ENCODE results near the gene ANKRD28.

Gene ANKRD28

GRCh38 chr3:15659254-15659975, 138.4 kb downstream of the ANKRD28 start:
- DNase-seq = no peak

DNA sequence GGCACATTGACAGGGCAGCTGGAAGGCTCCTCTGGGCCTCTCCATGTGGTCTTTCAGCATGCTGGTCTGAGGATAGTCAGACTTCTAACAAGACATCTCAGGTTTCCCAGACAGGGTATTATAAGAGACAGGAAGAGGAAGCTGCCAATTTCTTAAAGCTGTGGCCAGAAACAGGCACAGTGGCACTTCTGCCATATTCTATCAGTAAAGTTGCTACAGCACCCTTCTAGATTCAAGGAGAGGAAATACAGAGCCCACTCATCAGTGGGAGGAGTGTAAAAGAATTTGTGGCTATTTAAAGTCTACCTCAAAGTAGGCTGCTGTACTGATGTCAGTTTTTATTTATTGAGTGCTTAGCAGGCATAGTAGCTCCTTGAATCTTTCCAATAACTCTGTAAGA, 140.8 kb downstream of the ANKRD28 start:
- DNase-seq = no peak

DNA sequence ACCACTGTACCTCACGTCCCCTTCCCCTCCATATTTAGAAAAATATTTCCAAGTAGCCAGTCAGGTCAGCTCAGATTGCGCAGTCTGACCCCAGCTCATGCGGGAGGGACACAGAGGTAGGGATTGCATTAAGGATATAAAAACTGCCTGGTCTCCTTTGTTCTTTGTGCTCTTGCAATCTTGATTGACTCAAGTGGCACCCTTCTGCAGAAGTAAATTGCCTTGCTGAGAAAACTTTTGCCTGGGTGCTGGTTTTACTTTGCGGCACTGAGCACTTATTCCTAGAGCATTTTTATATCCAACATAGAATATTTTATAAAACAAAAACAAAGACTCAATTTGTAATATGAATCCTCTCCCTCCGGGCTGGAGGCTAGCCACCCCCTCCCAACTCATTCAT, 141.4 kb downstream of the ANKRD28 start:
- no peak for DNase-seq

DNA sequence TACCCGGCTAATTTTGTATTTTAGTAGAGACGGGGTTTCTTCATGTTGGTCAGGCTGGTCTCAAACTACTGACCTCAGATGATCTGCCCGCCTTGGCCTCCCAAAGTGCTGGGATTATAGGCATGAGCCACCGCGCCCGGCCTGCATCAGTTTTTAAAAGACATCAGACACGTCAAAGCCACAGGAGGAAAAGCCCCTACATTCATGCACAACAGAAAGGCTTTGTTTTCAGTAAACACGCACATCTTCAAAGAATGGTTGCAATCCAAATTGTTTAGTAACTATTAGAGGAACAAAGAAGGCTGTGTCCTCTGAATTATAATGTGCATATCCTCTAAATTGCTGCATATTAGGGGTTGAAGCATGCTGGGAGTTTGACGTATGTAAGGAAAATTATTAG, 142.9 kb downstream of the ANKRD28 start:
- DNase-seq = no peak

DNA sequence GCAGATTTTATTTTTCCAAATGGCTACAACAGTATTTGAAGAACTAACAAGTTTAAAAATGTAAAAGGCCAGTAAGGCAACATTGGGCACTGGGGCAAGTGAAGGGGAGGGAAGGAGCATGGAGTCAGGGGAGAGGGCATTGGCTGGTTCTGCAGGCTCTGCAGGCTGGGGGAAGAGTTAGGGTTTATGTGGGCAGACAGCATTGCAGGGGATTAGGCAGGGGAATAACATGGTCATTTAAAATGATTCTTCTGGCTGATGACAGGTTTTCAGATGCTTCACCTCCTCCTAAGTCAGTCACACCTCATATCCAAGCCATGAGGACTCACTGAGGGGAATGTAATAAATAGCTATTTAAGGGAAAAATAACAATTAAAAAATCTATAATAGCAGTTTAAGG, 143.7 kb downstream of the ANKRD28 start:
- no peak for DNase-seq

- no peak for DNase-seq
These were observed 144.5 kb downstream of the ANKRD28 start for GRCh38 chr3:15653321-15653720.

GRCh38 chr3:15651396-15651795, 146.4 kb downstream of the ANKRD28 start:
- no peak for DNase-seq

DNA sequence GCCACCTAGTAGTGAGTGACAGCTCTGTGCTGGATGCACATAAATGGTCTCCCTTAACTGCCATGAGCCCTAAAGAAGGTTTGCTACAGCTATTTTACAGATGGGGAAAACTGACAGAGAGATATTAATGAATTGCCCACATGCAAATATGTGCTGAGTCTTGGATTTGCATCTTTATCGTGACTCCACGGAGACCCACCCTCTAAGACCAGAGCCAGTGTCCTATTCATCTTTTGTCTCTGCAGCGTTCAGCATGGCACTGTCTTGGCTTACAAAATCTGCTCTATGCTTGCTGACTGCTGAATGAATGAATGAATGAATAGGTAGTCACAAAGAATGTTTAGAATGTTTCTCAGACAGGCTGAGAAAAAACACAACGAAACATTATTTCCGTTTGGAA, 147.9 kb downstream of the ANKRD28 start:
- DNase-seq = no peak

DNA sequence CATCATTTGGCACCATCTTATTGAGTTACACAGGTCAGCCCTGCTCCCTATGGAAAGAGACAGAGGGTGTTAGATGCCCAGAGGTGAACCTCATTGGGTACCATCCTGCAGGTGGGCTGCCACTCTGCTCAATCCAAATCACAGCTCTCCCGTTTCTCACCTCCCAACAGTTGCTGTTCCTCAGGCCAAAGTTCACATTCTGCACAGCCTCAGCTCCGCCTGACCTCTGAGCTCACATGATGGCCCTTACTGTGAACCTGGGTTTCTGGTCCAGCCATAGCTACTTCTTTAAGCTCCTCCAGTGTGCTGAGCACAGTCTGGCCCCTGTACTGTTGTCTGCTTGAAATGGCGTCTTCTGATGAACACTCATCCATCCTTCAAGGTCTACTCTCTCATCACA, 148.4 kb downstream of the ANKRD28 start:
- DNase-seq = no peak

- peak; percentile 70 for DNase-seq
These were observed 150.1 kb downstream of the ANKRD28 start for GRCh38 chr3:15647611-15648167.

DNA sequence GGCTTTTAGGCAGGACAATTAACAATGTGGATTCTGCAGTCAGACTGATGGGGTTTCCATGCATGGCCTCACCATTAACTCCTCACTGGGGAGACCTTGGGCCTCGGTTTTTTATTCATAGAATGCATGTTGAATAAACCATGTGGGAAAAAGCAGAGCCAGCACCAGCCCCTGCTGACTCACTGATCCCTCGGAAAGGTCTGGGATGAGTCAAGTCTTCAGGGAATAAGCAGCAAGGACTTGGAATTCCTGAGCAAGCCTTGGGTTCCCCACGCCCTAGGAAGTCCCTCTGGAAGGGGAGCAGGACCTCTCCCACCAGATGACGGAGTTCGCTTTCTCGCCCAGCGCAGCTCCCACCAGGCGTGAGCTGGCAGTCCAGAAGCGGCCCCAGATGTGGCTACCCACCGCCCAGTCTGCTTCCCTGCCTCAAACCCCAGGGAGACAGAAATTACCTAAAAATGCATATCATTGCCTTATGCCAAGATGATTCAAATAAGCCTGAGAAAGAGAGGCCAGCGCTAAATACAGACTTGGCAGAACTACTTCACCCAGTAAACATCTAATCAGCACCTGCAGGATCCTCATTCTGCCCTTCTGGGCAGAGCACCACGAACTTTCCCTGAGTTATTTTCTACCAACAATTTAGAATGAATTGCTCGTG, 150.8 kb downstream of the ANKRD28 start:
- DNase-seq = no peak

DNA sequence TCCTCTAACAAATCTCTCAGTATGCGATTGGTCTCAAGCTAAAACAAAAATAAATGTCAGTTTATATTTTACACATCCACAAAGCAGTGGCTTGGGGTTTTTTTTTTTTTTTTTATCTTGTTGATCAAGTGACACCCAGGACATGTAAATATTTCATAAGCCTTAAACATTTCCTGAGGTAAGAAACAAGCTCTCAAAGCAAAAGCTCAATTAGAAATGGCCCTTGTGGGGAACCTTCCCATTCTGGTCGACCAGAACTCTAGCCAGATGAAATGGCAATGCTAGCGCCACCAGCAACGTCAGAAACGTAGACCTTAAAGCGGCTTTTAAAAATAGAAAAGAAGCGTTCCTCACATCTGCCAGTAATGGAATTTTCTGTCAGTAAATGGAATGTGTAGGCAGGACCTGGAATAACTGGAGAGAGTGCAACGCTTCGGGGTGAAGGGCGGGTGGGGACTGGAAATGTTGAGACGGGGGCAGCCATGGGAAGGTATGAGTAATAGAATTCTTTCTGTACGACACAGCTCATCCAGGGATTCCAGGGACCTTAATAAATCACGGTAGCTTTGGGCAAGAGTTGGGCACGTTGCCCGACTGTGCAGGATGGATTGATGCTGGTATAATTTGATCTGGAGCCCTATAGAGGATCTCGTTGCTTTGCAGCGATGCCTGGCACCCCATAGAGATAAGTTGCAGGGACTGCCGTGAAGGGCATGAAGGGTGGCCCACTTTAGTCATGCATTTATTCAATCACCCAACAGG, 151.9 kb downstream of the ANKRD28 start:
- DNase-seq = no peak

DNA sequence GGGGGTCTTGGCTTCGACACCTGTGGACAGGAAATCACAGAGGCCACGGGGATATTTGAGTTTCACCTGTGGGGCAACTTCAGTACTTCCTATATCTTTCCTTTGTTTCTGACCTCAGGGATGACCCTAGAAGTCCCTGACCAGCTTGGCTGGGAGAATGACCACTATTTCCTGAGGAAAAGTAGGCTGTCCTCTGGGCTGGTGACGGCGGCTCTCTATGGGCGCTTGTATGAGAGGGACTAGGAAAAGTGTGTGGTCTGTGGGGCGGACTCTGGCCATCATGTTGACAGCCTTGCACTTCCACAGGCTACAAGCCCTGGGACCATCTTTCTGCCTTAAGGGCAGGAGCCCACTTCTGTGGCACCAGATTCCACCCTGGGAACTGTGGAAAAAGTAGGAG, 152.5 kb downstream of the ANKRD28 start:
- no peak for DNase-seq

GRCh38 chr3:15638891-15639262, 158.9 kb downstream of the ANKRD28 start:
- DNase-seq = no peak

GRCh38 chr3:15638193-15638890, 159.4 kb downstream of the ANKRD28 start:
- no peak for DNase-seq

GRCh38 chr3:15637131-15637951, 160.4 kb downstream of the ANKRD28 start:
- DNase-seq = no peak

DNA sequence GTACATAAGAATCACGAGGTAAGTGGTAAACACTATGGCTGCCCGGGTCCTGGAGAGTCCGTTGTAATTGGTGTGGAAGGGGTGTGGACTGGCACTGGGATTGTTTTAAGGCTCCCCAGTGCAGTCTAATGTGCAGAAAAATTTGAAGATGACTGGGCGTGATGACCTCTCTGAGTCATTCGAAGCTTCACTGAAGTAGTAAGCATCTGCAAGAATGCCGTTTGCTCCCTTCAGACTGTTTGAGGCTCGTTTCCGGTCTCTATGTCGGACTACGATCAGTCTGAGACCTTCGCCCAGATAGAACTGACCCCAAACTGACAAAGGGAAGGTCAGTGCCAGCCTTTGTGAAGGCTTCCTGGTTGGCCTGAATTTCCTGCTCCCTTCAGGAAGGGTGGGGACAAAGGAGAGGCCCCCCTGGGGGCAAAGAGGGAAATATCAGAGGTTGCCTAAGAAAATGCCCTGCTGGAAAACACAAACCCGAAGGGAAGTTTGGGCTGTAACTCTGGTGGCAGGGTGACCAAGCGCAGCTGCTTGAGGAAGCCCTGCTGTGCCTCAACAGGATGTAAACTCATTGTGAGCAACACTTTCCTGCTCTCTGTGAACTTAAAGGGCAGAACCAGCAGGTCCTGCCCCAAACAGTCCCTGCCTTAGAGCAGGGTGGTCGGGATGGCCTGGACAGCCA, 161.6 kb downstream of the ANKRD28 start:
- DNase-seq = no peak

GRCh38 chr3:15635121-15635661, 162.6 kb downstream of the ANKRD28 start:
- DNase-seq = no peak

DNA sequence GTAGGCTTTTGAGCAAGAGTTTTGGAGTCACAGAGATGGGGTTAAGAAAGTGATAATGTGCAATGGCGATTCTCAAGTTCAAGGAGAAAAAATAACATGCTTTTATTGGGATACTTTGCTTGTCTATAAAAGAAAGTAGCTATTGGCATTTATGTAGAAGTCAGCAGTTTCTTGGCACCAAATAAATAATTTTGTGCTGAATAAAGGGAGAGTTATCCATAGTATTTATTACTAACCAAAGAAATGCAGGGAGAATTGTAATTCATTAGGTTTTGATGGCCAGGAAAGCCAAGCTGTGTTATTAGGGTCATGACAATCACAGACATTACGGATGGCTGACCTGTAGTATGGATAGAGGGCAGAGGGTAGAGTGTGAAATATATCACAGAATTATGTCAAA, 163.1 kb downstream of the ANKRD28 start:
- DNase-seq = no peak

- no peak for DNase-seq
These were observed 163.8 kb downstream of the ANKRD28 start for GRCh38 chr3:15633766-15634598.

Data from AML-193 (cell line).